Dermis microvascular lymphatic vessel endothelial cell (primary cell): ENCODE results near the gene HSPA12A. TPM values are rescaled to one million over a fixed set of nuclear protein-coding genes. Genes with fewer than 3 reads are reported as not detected.

Source experiments
- DNase-seq, 2 donors: peaks; one replicate each; pipeline versions ENCODE4 v3.0.0 to v3.0.0-alpha.2; 2010; ENCODE audit warnings: low read depth in 2 of 2
- total RNA-seq: library from RNA; depleted of rRNA; stranded (reverse); fragments of >200 nt; gene quantifications from 2 replicates; pipeline ENCODE4 v1.2.1, GENCODE V29; 2014

HSPA12A gene
- total RNA-seq, 1 donor from 2014 or later, result 0.77 TPM

DNA sequence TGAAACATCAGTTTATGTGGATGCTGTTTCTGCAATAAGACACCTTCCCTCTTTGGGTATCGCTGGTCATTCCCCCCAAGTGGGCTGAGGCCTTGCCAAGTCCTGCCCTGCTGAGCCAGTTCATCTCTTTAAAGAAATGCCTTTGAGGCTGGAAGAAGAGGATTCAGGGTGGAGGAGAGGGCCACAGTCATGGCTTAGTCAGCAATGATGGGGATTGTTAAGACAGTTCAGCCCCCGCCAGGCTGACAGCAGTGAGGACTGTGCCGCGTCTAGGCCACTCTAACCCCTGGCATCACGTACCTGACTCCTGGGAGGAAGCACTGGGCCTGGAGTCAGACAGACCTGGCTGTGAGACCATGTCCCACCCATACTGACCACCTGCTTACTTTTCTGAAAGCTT, 73.3 kb downstream of the HSPA12A start:
- DNase-seq, result no peak

- DNase-seq, result no peak
Measured at GRCh38 chr10:116668446-116668845, 73.9 kb downstream of the HSPA12A start.

DNA sequence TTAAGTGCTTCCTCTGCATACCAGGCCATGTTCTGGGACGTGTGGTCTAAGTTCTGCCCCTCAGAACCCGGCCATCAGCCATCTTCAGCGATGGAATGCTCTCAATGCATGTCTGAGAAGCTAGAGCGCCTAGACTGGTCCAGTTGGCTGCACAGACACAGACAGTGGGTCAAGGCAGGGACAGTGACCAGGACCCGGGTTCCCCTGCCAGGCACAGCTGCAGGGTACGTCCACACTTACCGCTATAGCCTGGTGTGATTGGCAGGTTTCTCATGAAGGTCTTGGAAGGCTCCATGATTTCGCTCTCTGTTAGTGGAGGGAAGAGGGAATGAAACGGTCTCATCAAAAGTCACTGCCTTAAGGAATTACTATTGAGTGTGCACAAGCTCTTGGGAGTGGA, 74.3 kb downstream of the HSPA12A start:
- DNase-seq, result no peak

GRCh38 chr10:116667484-116667883, 74.9 kb downstream of the HSPA12A start:
- no peak for DNase-seq

GRCh38 chr10:116665541-116666125, 76.7 kb downstream of the HSPA12A start:
- DNase-seq, result no peak

DNA sequence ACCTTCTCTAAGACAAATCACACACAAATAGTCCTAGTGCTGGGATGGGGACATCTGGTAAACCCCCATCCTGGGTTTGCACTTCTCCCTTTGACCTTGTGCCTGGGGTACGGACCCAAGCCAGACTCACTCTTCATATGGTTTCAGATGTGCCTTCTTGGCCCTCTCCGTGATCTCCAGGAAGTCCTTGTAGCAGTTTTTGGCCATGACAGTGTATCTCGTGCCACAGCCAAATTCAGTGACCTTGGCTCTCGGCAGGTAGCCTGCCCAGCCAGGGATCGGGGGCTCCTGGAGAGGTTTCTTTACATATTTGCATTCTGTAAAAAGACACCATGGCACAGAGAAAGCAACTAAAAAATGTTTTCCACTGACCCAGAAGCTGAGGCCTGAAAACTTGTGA, 77.7 kb downstream of the HSPA12A start:
- no peak for DNase-seq

DNA sequence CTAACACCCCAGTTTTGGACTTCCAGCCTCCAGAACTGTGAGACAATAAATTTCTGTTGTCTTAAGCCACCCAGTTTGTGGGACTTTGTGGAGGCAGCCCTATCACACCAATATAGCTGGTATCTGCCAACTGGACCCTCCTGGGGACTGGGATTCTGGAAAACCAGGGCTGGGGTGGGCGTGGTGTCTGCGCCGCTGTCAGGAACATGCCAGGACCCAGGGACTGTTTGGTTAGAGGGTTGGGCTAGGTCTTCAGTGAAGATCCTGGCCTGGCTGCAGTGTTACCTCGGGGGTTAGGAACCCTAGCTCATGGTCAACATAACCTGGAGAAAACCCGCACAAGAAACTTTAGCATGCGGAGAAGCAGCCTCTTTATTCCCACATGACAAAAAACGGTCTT, 79.0 kb downstream of the HSPA12A start:
- no peak for DNase-seq

DNA sequence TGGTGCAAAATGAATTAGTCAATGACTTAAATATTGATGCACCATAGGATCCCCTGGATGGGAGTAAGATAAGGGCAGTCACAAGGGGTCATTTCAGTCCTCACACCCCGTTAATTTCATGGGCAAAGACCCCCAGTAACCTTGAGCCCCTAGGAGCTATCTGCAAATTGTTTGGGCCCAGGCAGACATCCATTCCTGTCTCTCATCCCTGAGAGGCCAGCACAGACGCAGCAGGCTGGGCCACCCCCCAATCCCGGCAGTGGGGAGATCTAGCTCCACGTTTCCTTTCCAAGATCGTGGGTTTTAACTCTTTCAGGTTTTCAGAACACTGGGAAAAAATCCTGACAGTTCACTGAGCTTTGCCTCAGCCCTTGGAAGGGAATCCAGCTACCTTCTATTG, 81.5 kb downstream of the HSPA12A start:
- no peak for DNase-seq

DNA sequence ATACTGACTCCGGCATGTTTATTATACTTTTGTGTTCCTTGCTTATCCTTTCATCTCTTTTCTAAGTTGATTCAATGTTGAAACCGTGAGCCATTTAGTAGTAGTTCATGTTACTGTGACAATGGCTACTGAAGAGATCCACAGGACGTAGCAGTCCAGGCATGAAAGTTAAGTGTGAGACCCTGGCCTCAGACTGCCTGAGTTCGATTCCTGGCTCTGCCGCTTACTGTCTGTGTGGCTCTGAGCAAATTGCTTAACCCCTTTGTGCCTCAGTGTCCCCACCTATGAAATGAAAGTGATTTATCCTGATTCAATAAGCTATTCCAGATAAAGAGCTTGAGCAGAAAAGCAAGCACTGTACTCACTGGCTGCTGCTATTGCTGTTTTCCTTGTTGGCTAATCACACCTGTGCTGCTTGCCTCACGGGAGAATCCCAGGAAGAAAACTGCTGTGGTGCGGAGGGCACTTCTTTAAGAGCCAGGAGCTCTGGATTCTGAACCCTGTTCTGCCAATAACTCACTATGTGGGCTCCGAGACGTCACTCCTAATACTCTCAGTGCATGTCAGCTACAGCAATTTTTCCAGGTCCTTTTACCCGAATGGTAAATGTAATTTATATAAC, 83.2 kb downstream of the HSPA12A start:
- no peak for DNase-seq

GRCh38 chr10:116657863-116658551, 84.4 kb downstream of the HSPA12A start:
- DNase-seq, result no peak

DNA sequence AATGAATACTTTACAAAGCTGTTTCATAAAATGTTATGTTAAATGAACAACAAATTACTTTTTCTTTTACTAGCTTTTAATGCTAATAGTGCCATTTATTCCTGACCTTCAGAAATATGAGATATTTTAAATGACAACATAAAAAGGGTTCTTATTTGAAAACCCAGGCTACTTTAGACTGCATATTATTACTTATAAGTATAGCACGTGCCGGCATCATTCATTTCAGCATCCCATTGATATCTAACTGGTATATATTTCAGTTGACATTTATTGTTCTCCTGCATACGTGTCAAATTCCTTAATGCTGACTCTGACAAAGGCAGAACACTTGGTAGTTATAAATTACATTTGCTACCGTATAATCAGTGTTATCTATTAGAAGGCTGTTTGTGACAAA, 86.3 kb downstream of the HSPA12A start:
- no peak for DNase-seq

DNA sequence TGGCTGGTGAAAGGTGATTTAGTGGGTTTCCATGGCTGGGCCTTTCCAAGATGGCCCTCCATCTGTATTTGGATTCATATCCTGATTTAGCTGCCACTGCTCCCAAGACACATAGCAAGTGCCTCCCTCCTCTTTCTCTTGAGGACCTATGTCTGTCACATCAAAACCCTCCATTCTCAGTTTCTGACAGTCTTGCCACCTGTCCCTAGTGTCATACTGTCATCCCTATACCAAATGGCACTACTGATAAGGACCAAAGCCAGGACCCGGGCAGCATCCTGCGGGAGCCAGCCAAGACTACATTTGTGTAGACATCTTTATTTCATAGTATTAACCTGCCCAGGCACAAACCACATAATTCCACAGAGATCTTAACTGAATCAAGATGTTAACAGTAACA, 86.8 kb downstream of the HSPA12A start:
- DNase-seq, result no peak

GRCh38 chr10:116654816-116655215, 87.5 kb downstream of the HSPA12A start:
- no peak for DNase-seq

DNA sequence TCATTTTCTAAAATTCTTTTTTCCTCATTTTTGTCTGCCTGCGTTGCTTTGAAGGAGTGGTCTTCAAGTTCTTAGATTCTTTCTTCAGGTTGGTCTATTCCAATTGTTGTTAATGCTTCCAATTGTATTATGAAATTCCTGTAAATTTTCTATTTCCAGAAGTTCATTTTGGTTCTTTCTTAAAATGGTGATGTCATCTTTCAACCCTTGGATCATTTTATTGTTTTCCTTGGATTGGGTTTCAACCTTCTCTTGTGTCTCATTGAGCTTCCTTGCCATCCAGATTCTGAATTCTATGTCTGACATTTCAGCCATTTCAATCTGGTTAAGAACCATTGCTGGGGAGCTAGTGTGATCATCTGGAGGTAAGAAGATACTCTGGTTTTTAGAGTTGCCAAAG, 88.5 kb downstream of the HSPA12A start:
- no peak for DNase-seq

- no peak for DNase-seq
Measured at GRCh38 chr10:116648903-116649302, 93.5 kb downstream of the HSPA12A start.

- DNase-seq, result no peak
Measured at GRCh38 chr10:116646502-116646901, 95.9 kb downstream of the HSPA12A start.

GRCh38 chr10:116637830-116638229, 104.5 kb downstream of the HSPA12A start:
- no peak for DNase-seq

DNA sequence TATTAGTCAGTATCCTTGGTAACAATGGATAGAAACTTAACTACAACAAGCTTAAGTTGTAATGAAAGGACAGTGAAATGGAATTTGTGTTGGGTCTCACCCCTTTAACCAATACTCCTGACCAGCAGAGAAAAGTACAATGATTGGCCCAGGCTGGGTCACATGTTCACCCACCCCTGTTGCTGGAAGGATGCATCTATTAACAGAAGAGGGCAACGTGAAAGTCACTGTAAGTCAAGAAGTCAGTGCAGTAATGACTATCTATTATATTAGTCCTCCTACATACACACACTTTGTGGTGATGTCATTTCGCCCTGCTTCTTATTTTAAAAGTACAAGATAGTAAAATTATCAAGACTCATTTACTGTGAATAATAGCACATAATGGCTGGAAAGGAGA, 105.4 kb downstream of the HSPA12A start:
- no peak for DNase-seq

GRCh38 chr10:116636385-116636784, 106.0 kb downstream of the HSPA12A start:
- DNase-seq, result no peak

DNA sequence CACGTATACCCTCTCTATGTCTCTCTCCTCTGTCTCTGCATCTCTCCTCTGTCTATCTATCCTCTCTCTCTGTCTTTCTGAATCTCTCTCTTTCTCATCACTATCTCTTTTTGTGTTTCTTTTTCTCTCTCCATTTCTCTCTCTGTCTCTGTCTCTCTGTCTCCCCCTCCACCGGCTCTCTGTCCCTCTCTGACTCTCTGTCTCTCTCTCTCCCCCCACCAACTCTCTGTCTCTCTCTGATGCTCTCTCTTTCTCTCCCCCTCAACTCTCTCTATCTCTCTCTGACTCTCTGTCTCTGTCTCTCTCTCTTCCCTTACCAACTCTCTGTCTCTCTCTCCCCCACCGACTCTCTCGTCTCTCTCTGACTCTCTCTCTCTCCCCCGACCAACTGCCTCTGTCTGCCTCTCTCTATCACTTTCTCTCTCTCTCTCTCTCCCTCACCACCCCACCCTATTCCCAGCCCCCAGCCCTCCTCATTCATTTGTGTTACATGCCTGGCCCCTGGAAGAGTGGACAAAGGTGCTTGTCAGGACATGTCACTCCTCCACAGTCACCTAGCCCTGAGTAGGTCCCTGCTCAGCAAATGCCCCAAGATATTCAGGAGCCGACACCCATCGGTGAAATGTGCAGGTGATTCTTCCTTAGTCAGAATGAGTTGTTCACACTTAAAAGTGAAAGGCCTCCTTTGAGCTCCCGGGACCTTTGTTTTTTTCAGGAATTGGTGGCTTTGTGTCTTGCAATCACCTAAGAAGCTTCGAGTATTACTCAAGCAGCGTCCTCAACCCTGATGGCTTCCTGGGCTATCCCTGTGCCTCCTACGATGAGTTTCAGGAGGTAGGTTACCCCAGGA, 108.0 kb downstream of the HSPA12A start:
- no peak for DNase-seq

- DNase-seq, result no peak
Measured at GRCh38 chr10:116633216-116633600, 109.2 kb downstream of the HSPA12A start.

DNA sequence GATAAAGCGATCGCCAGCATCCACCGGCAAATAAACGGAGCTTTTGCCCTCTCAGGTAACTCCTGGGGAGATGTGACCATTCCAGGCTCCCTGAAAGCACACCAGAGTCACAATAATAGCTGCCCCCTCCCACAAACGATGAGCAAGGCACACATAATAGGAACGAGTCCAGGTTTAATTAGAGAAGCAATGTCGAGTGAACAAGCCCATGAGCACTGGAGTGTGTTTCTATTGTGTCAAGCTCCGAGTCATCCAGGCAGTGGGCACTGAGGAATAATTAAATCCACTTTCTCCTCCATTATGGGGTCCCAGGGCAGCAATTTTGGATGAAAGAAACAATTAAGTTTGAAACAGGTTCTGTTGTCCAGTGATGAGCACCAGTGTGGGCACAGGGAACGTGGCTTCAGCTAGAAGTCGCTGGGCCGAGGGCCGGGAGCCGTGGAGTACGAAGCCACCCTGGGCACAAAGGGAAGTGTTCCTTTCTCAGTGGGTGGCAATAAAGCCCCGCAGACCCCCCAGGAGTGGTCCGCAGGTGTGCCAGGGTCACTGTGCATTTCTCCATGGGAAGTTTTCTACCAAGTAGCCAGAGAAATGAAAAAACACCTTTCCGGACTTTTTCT, 109.7 kb downstream of the HSPA12A start:
- no peak for DNase-seq
